Heart left ventricle (tissue), 16 donors: ENCODE measurements around the gene NUCB1. TPM values are rescaled to one million over a fixed set of nuclear protein-coding genes. Genes with fewer than 3 reads are reported as not detected.
"Not testable (repeated sequence)": the region's sequence is repeated elsewhere in the genome, so short reads cannot be mapped to it uniquely, and the experiment has no call there.

Experiments used
- ATAC-seq, 4 donors: fragments of 200-7000 bp; cut with Tn5 transposase; one replicate each; pipeline ENCODE4 v1.9.1; 2020 to 2022; ENCODE audit warnings: moderate library complexity in 4 of 4, mild to moderate bottlenecking in 3 of 4, moderate number of reproducible peaks in 1 of 4
- DNase-seq, 5 donors: peaks; one replicate each; pipeline ENCODE4 v3.0.0-alpha.2; 2020
- H3K27ac ChIP-seq, 12 donors: fragments of 200-600 bp; sonication (generic) in 4 of 12; one replicate each; pipeline versions ENCODE4 v1.5.0 to v1.8.0; 2016 to 2022; ENCODE audit warnings: mild to moderate bottlenecking in 2 of 12
- H3K27me3 ChIP-seq, 9 donors: fragments of 200-600 bp; sonication (generic) in 2 of 9; one replicate each; pipeline versions ENCODE4 v1.5.1 to v1.8.0; 2016 to 2022; ENCODE audit warnings: mild to moderate bottlenecking in 3 of 9
- H3K36me3 ChIP-seq, 9 donors: fragments of 200-600 bp; sonication (generic) in 2 of 9; one replicate each; pipeline versions ENCODE4 v1.5.0 to v1.8.0; 2018 to 2022; ENCODE audit warnings: mild to moderate bottlenecking in 2 of 9
- H3K4me1 ChIP-seq, 12 donors: fragments of 200-600 bp; sonication (generic) in 4 of 12; one replicate each; pipeline versions ENCODE4 v1.5.0 to v1.8.0; 2016 to 2022; ENCODE audit warnings: mild to moderate bottlenecking in 3 of 12
- H3K4me3 ChIP-seq, 12 donors: fragments of 200-600 bp; sonication (generic) in 4 of 12; one replicate each; pipeline versions ENCODE4 v1.5.0 to v1.8.0; 2017 to 2022; ENCODE audit warnings: mild to moderate bottlenecking in 9 of 12, moderate library complexity in 4 of 12
- H3K9me3 ChIP-seq, 12 donors: fragments of 200-600 bp; sonication (generic) in 4 of 12; one replicate each; pipeline versions ENCODE4 v1.5.0 to v1.8.0; 2016 to 2022; ENCODE audit warnings: mild to moderate bottlenecking in 1 of 12
- CTCF ChIP-seq, 12 donors: fragments of 200-600 bp; sonication (generic) in 4 of 12; IDR thresholded peaks; one replicate each; pipeline versions ENCODE4 v1.5.0 to v1.8.0; 2018 to 2022; ENCODE audit warnings: antibody characterized with exemption in 12 of 12, mild to moderate bottlenecking in 5 of 12
- POLR2A ChIP-seq, 2 donors: fragments of 450-650 bp; IDR thresholded peaks; one replicate each; pipeline ENCODE4 v1.6.1; 2017; ENCODE audit warnings: antibody characterized with exemption in 2 of 2, mild to moderate bottlenecking in 2 of 2, moderate library complexity in 2 of 2
- WGBS, 4 donors: extraction: QIAGEN DNeasy Blood & Tissue Kit in 2 of 4; methylation state at CpG; one replicate each; pipeline versions ENCODE4 v1.1.5 to v1.1.7; 2013 to 2018; 5-methylcytosine and 5-hydroxymethylcytosine counted together
- intact Hi-C, 10 donors: fragments of 100-400 bp; cut with DNase I; formaldehyde crosslinking; loops; one replicate each; pipeline versions ENCODE4 v1.11.1 to v1.14.2; 2022
- polyA plus RNA-seq, 2 donors: library from polyadenylated mRNA; stranded (reverse); fragments of 200-250 nt; gene quantifications; one replicate each; pipeline ENCODE4 v1.2.3, GENCODE V29; 2013
- total RNA-seq, 9 donors: library from RNA; depleted of rRNA in 2 of 9; stranded (reverse); fragments of >200 nt in 2 of 9; fragmentation: NEBNext Ultra II Directional in 3 of 9; extraction: Animal tissue kit (Norgen Biotek cat#: 25700) in 3 of 9; gene quantifications; one replicate each; pipeline versions ENCODE4 v1.1.0 to v1.2.4, GENCODE V29; 2016 to 2023
- donor health status: ischemic (EF 13 %, LVEDD 7.1; RV severe dilation, severe dysfunction).
- donor health status: healthy with polysubstance abuse.
- donor health status: DM: no; HTN: yes; CAD: no.
- donor health status: DM: no; HTN: no; CAD: no.
- donor health status: ischemic (EF 25% LVEDD 6.9; RV normal size, moderate dysfunction).
- donor health status: ischemic (EF 25% LVEDD 5.7; RV mildly dilated, moderate dysfunction).
- donor health status: healthy.
- donor health status: DM: yes; HTN: yes; CAD: no.
- donor health status: ischemic (EF 35%, LVEDD 5.7; RV mildly dilated, moderate dysfunction).
- donor health status: nonischemic (EF 11% LVEDD 7.7; RV severe dilation, severe dysfunction).
- donor health status: DM: yes; HTN: yes; CAD: no.
- donor health status: PGD.
- donor health status: ischemic (EF 29% LVEDD 5.4; RV normal size, mild dysfunction).
- donor health status: nonischemic (EF 23%, LVEDD 6.1; RV moderate dilation, normal function).

NUCB1 gene
- total and polyA plus RNA-seq, 11 donors = 179 to 428 (median 286) TPM

GRCh38 chr19:48868114-48868886 lies 31.8 kb upstream of the NUCB1 start, which contains the start of gene PLEKHA4:
PLEKHA4 (minus strand) TSS chr19:48868617; CDS start chr19:48867620, 997 bp downstream.
- Histone ChIP-seq H3K27me3 (no peaks in the 10 kb centered on the region), H3K27ac (peak within 1 kb of the TSS; percentile 14 to 88 (median 76)), H3K4me3 (peak within 1 kb of the TSS in 10 of 12 donors; percentile 31 to 62 (median 45)), H3K4me1 (peaks cover 0 to 30% (median 15%) of the 10 kb centered on the region in 12 donors), H3K36me3 (peaks cover 0 to 10% (median under 1%) of the 10 kb centered on the region in 9 donors), H3K9me3 (no peaks in the 10 kb centered on the region)
- no peak for TF ChIP-seq CTCF (IDR thresholded peaks at IDR 0.05)
- TF ChIP-seq POLR2A (IDR thresholded peaks at IDR 0.05) = no peak
- peak in 3 of 4 donors; percentile 21 to 49 (median 47) for ATAC-seq
- intact Hi-C loops = no loop called here
- DNase-seq = peak; percentile 81 to 90 (median 84)
- WGBS, 4 donors = 19 to 30% (median 28%) methylated on average over 11 of the region's 11 CpGs

GRCh38 chr19:48870048-48870447 lies 30.1 kb upstream of the NUCB1 start:
- Histone ChIP-seq H3K9me3 (no peaks in the 10 kb centered on the region), H3K4me1 (peaks cover 0 to 47% (median 26%) of the 10 kb centered on the region in 12 donors), H3K27me3 (no peaks in the 10 kb centered on the region), H3K27ac (no peak overlapping the region), H3K36me3 (peaks cover 0 to 20% (median 18%) of the 10 kb centered on the region in 9 donors), H3K4me3 (no peak overlapping the region)
- WGBS, 4 donors = 94 to 97% (median 95%) methylated on average over 9 of the region's 9 CpGs
- ATAC-seq = no peak
- no peak for DNase-seq
- no peak for TF ChIP-seq CTCF (IDR thresholded peaks at IDR 0.05)
- TF ChIP-seq POLR2A (IDR thresholded peaks at IDR 0.05) = no peak
- intact Hi-C loops = loop anchor here in 4 of 10 donors (5.0 to 10.0 kb wide), 3 partner anchors 95 to 285 kb away; partner anchors contain the start of genes FTL (in 3 of the 4), HRC (in 1 of the 4) and TRPM4 (in 1 of the 4)

- Histone ChIP-seq H3K4me3 (peak overlapping the region in 9 of 12 donors; percentile 10 to 92 (median 87)), H3K27ac (peak overlapping the region in 10 of 12 donors; percentile 53 to 100 (median 100)), H3K36me3 (peaks cover 0 to 35% (median 32%) of the 10 kb centered on the region in 9 donors), H3K4me1 (peaks cover 10 to 59% (median 39%) of the 10 kb centered on the region in 12 donors)
- ATAC-seq, H3K27me3 ChIP-seq, H3K9me3 ChIP-seq, DNase-seq: not testable (repeated sequence)
- intact Hi-C loops = loop anchor here in 7 of 10 donors (2.0 to 10.0 kb wide), 5 partner anchors 29 to 283 kb away; partner anchors contain the start of genes FTL (in 7 of the 7), NUCB1 (in 3 of the 7), HRC (in 1 of the 7) and TRPM4 (in 1 of the 7)
- WGBS, 4 donors = 81 to 89% (median 85%) methylated on average over 24 to 31 of the region's 31 CpGs
Measured at GRCh38 chr19:48871471-48872181, 28.5 kb upstream of the NUCB1 start.

GRCh38 chr19:48872182-48872883 lies 27.8 kb upstream of the NUCB1 start, which contains the start of gene PPP1R15A:
PPP1R15A (plus strand) TSS chr19:48872421; CDS start chr19:48873234, 813 bp downstream.
- Histone ChIP-seq H3K4me3 (peak within 1 kb of the TSS; percentile 75 to 99 (median 89)), H3K4me1 (peaks cover 11 to 60% (median 41%) of the 10 kb centered on the region in 12 donors), H3K36me3 (peaks cover 0 to 42% (median 39%) of the 10 kb centered on the region in 9 donors), H3K27me3 (no peaks in the 10 kb centered on the region), H3K27ac (peak within 1 kb of the TSS; percentile 98 to 100 (median 100)), H3K9me3 (no peaks in the 10 kb centered on the region)
- DNase-seq (peak; percentile 97 to 99 (median 97)), ATAC-seq (peak; percentile 62 to 82 (median 72))
- intact Hi-C loops = loop anchor here in 7 of 10 donors (2.0 to 10.0 kb wide), 5 partner anchors 28 to 282 kb away; partner anchors contain the start of genes FTL (in 7 of the 7), NUCB1 (in 3 of the 7), HRC (in 1 of the 7) and TRPM4 (in 1 of the 7)
- 0% methylated on average over 53 of the region's 53 CpGs for WGBS, 4 donors
- TF ChIP-seq POLR2A (IDR thresholded peaks at IDR 0.05) (peak; percentile 93 to 99), CTCF (IDR thresholded peaks at IDR 0.05) (peak in 3 of 12 donors; percentile 7 to 19 (median 10))
